WTC11 (cell line): ENCODE measurements around the gene REPIN1. TPM values are rescaled to one million over a fixed set of nuclear protein-coding genes. Genes with fewer than 3 reads are reported as not detected.
A peak's percentile ranks its signal among the peaks of the same experiment; 100 is the strongest.

Source experiments
- ATAC-seq: fragments of 200-7000 bp; cut with Tn5 transposase; 2 replicates; pipeline ENCODE4 v1.10.0; 2021; ENCODE audit warnings: mild to moderate bottlenecking, moderate library complexity
- CTCF ChIA-PET: fragments of 300-600 bp; sonication (Branson Sonifier 250); formaldehyde crosslinking; loops from one replicate; lab custom pipeline; 2021; ENCODE audit warnings: antibody characterized with exemption; lab: Charles Lee
- POLR2A ChIA-PET: fragments of 350-600 bp; sonication (Branson Sonifier 250); formaldehyde crosslinking; loops from one replicate; lab custom pipeline; 2021; ENCODE audit warnings: antibody characterized with exemption; lab: Charles Lee
- DNase-seq: peaks from one replicate; pipeline ENCODE4 v3.0.0; 2021; ENCODE audit warnings: low spot score
- H3K27ac Mint-ChIP-seq: 2 replicates; pipeline ENCODE4 v1.8.0; 2021; ENCODE audit warnings: mixed read lengths
- H3K27me3 Mint-ChIP-seq: 2 replicates; pipeline ENCODE4 v1.8.0; 2021; ENCODE audit warnings: low read depth, mild to moderate bottlenecking, moderate library complexity, mixed read lengths
- H3K36me3 Mint-ChIP-seq: 2 replicates; pipeline ENCODE4 v1.8.0; 2021; ENCODE audit warnings: mixed read lengths
- H3K4me1 Mint-ChIP-seq: 2 replicates; pipeline ENCODE4 v1.8.0; 2022; ENCODE audit warnings: mixed read lengths
- H3K4me3 Mint-ChIP-seq: 2 replicates; pipeline ENCODE4 v1.8.0; 2021; ENCODE audit warnings: mild to moderate bottlenecking, moderate library complexity, mixed read lengths
- H3K9me3 Mint-ChIP-seq: 2 replicates; pipeline ENCODE4 v1.8.0; 2021; ENCODE audit warnings: mixed read lengths
- ATF1 ChIP-seq: sonication (generic); formaldehyde crosslinking; IDR thresholded peaks from 2 replicates; pipeline ENCODE4 v1.8.1; 2023; ENCODE audit warnings: mild to moderate bottlenecking, moderate library complexity, missing genetic modification reagents
- ATF2 ChIP-seq: sonication (generic); formaldehyde crosslinking; IDR thresholded peaks from 2 replicates; pipeline ENCODE4 v1.8.1; 2022; ENCODE audit warnings: low read depth, missing genetic modification reagents, borderline replicate concordance
- ATF3 ChIP-seq: sonication (generic); formaldehyde crosslinking; conservative IDR thresholded peaks from 2 replicates; pipeline ENCODE4 v1.8.1; 2022; ENCODE audit warnings: mild to moderate bottlenecking, missing genetic modification reagents
- CBFB ChIP-seq: sonication (generic); formaldehyde crosslinking; IDR thresholded peaks from 2 replicates; pipeline ENCODE4 v1.8.1; 2022; ENCODE audit warnings: mild to moderate bottlenecking, low read depth, missing genetic modification reagents
- E2F4 ChIP-seq: sonication (generic); formaldehyde crosslinking; IDR thresholded peaks from 2 replicates; pipeline ENCODE4 v1.8.1; 2022; ENCODE audit warnings: low read depth, mild to moderate bottlenecking, moderate library complexity, missing genetic modification reagents, borderline replicate concordance
- ETV6 ChIP-seq: sonication (generic); formaldehyde crosslinking; IDR thresholded peaks from 2 replicates; pipeline ENCODE4 v1.8.1; 2022; ENCODE audit warnings: mild to moderate bottlenecking, missing genetic modification reagents
- FOXK1 ChIP-seq: sonication (generic); formaldehyde crosslinking; IDR thresholded peaks from 2 replicates; pipeline ENCODE4 v1.8.0; 2022; ENCODE audit warnings: mild to moderate bottlenecking, moderate library complexity, missing genetic modification reagents
- FOXP4 ChIP-seq: sonication (generic); formaldehyde crosslinking; IDR thresholded peaks from 2 replicates; pipeline ENCODE4 v1.8.0; 2022; ENCODE audit warnings: mild to moderate bottlenecking, missing genetic modification reagents
- GABPB1 ChIP-seq: sonication (generic); formaldehyde crosslinking; IDR thresholded peaks from 2 replicates; pipeline ENCODE4 v1.8.1; 2023; ENCODE audit warnings: mild to moderate bottlenecking, missing genetic modification reagents
- IRF1 ChIP-seq: sonication (generic); formaldehyde crosslinking; IDR thresholded peaks from 2 replicates; pipeline ENCODE4 v1.8.0; 2023; ENCODE audit warnings: missing genetic modification reagents
- NFATC4 ChIP-seq: fragments of 250-450 bp; sonication (Bioruptor Pico); IDR thresholded peaks from 2 replicates; pipeline ENCODE4 v1.9.0; 2021; ENCODE audit warnings: mild to moderate bottlenecking
- SP1 ChIP-seq: sonication (generic); formaldehyde crosslinking; conservative IDR thresholded peaks from 2 replicates; pipeline ENCODE4 v1.8.1; 2022; ENCODE audit warnings: missing genetic modification reagents
- ZNF138 ChIP-seq: sonication (generic); formaldehyde crosslinking; conservative IDR thresholded peaks from 2 replicates; pipeline ENCODE4 v1.8.1; 2022; ENCODE audit warnings: mild to moderate bottlenecking, moderate library complexity, missing genetic modification reagents
- ZNF317 ChIP-seq: sonication (generic); formaldehyde crosslinking; IDR thresholded peaks from 2 replicates; pipeline ENCODE4 v1.8.1; 2023; ENCODE audit warnings: low read depth, mild to moderate bottlenecking, moderate library complexity, missing genetic modification reagents, borderline replicate concordance
- ZNF416 ChIP-seq: fragments of 250-450 bp; sonication (Bioruptor Pico); IDR thresholded peaks from 2 replicates; pipeline ENCODE4 v1.9.0; 2021; ENCODE audit warnings: mild to moderate bottlenecking, inconsistent platforms
- ZNF425 ChIP-seq: fragments of 250-450 bp; sonication (Bioruptor Pico); conservative IDR thresholded peaks from 2 replicates; pipeline ENCODE4 v1.9.0; 2021; ENCODE audit warnings: mild to moderate bottlenecking
- ZNF532 ChIP-seq: fragments of 250-450 bp; sonication (Bioruptor Pico); IDR thresholded peaks from 2 replicates; pipeline ENCODE4 v1.9.0; 2021; ENCODE audit warnings: mild to moderate bottlenecking, borderline replicate concordance
- total RNA-seq: library from RNA; stranded (reverse); gene quantifications from 3 replicates; pipeline ENCODE4 v1.2.3, GENCODE V29; 2021

The REPIN1 gene
- total RNA-seq, 1 experiment from 2014 or later = 130 TPM

GRCh38 chr7:150334108-150334507 is 34.5 kb upstream of the REPIN1 start (continued):
- TF ChIP-seq ATF2 (CRISPR knock-in tag) (no peak), IRF1 (no peak), ATF3 (CRISPR knock-in tag) (no peak), ZNF532 (CRISPR knock-in tag) (no peak), E2F4 (no peak), ZNF425 (no peak), NFATC4 (no peak), ZNF138 (CRISPR knock-in tag) (no peak)

- H3K9me3 Mint-ChIP-seq = no peaks in the 10 kb centered on the region
- H3K27ac Mint-ChIP-seq = peak overlapping the region; percentile 97
- H3K36me3 Mint-ChIP-seq = peaks cover 29% of the 10 kb centered on the region
- TF ChIP-seq ATF1 (CRISPR knock-in tag) = no peak
- TF ChIP-seq FOXP4 (CRISPR knock-in tag) = peak; percentile 87; the same call in 1 of the 2 replicates
- peak; percentile 52; the same call in 1 of the 2 replicates for TF ChIP-seq ETV6 (CRISPR knock-in tag)
- TF ChIP-seq FOXK1 (CRISPR knock-in tag) = peak; percentile 89
- 0 out of 2 replicates have a peak, but pooled peaks have one; percentile 34 for TF ChIP-seq GABPB1 (CRISPR knock-in tag)
- peak; percentile 64; the same call in 1 of the 2 replicates for TF ChIP-seq SP1 (CRISPR knock-in tag)
- peak; percentile 64; the same call in 1 of the 2 replicates for TF ChIP-seq ATF3 (CRISPR knock-in tag)
- no peak for TF ChIP-seq CBFB (CRISPR knock-in tag)
- TF ChIP-seq ZNF416 = 0 out of 2 replicates have a peak, but pooled peaks have one; percentile 34
- TF ChIP-seq ZNF317 (CRISPR knock-in tag) = no peak
- ATAC-seq (peak; percentile 69), DNase-seq (peak; percentile 64)
- H3K27me3 Mint-ChIP-seq = no peaks in the 10 kb centered on the region
- ChIA-PET POLR2A (interaction anchor here (0.6 to 1.6 kb wide), 7 partner anchors 12 to 1018 kb away, joined by 3 to 10 read pairs (median 5); partner anchors contain the start of genes ACTR3C and LRRC61), CTCF (interaction anchor here (0.7 to 1.3 kb wide), 10 partner anchors 10 to 86 kb away, joined by 3 to 5 read pairs (median 4); partner anchors contain the start of gene REPIN1)
- peaks cover 77% of the 10 kb centered on the region for H3K4me1 Mint-ChIP-seq
- no peak overlapping the region for H3K4me3 Mint-ChIP-seq
Measured at GRCh38 chr7:150335108-150335773, 33.4 kb upstream of the REPIN1 start.
